ENCODE results near the gene ZBTB47.

Gene ZBTB47

GRCh38 chr3:42665050-42665878 lies 11.8 kb downstream of the ZBTB47 start:
- no peak overlapping the region for H3K4me3 ChIP-seq (ENCODE audit: low read length)
- no peak for DNase-seq (ENCODE audit: low read depth)
- no peak for TF ChIP-seq CTCF (conservative IDR thresholded peaks at IDR 0.05; ENCODE audit: low read length)

- DNase-seq (ENCODE audit: low read depth), result no peak
- TF ChIP-seq CTCF (conservative IDR thresholded peaks at IDR 0.05; ENCODE audit: low read length), result no peak
- H3K4me3 ChIP-seq (ENCODE audit: low read length), result no peak overlapping the region
Observed at GRCh38 chr3:42666022-42666421, 12.5 kb downstream of the ZBTB47 start.

GRCh38 chr3:42666577-42666998 lies 13.1 kb downstream of the ZBTB47 start:
- no peak overlapping the region for H3K4me3 ChIP-seq (ENCODE audit: low read length)
- TF ChIP-seq CTCF (conservative IDR thresholded peaks at IDR 0.05; ENCODE audit: low read length), result no peak
- DNase-seq (ENCODE audit: low read depth), result no peak

GRCh38 chr3:42667096-42667522 lies 13.6 kb downstream of the ZBTB47 start:
- no peak overlapping the region for H3K4me3 ChIP-seq (ENCODE audit: low read length)
- no peak for DNase-seq (ENCODE audit: low read depth)
- TF ChIP-seq CTCF (conservative IDR thresholded peaks at IDR 0.05; ENCODE audit: low read length), result no peak

GRCh38 chr3:42667523-42668412 lies 14.3 kb downstream of the ZBTB47 start:
- no peak overlapping the region for H3K4me3 ChIP-seq (ENCODE audit: low read length)
- TF ChIP-seq CTCF (conservative IDR thresholded peaks at IDR 0.05; ENCODE audit: low read length), result no peak
- peak; percentile 27 for DNase-seq (ENCODE audit: low read depth)

- TF ChIP-seq CTCF (conservative IDR thresholded peaks at IDR 0.05; ENCODE audit: low read length), result no peak
- no peak overlapping the region for H3K4me3 ChIP-seq (ENCODE audit: low read length)
- DNase-seq (ENCODE audit: low read depth), result no peak
Observed at GRCh38 chr3:42668413-42668760, 14.9 kb downstream of the ZBTB47 start.

Measured in AG10803 (cell line).